GM19099 (cell line): ENCODE data around the gene ATP6V0C.

ENCODE experiments used
- POLR2A ChIP-seq: IDR thresholded peaks from 3 replicates; pipeline ENCODE4 v1.6.1; 2011; ENCODE audit warnings: low read depth; ENCODE audit not compliant: insufficient read length; ENCODE audit errors: extremely low read depth

ATP6V0C gene

GRCh38 chr16:2471653-2472487 is 41.9 kb upstream of the ATP6V0C start:
- no peak for TF ChIP-seq POLR2A

DNA sequence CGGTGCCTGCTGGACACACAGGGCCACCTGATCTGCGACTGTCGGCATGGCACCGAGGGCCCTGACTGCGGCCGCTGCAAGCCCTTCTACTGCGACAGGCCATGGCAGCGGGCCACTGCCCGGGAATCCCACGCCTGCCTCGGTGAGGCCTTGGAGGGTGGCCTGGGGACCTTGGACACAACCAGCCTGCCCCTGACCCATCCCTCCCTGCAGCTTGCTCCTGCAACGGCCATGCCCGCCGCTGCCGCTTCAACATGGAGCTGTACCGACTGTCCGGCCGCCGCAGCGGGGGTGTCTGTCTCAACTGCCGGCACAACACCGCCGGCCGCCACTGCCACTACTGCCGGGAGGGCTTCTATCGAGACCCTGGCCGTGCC is 41.3 kb upstream of the ATP6V0C start:
- no peak for TF ChIP-seq POLR2A

GRCh38 chr16:2472885-2473445 is 40.8 kb upstream of the ATP6V0C start:
- TF ChIP-seq POLR2A = no peak

DNA sequence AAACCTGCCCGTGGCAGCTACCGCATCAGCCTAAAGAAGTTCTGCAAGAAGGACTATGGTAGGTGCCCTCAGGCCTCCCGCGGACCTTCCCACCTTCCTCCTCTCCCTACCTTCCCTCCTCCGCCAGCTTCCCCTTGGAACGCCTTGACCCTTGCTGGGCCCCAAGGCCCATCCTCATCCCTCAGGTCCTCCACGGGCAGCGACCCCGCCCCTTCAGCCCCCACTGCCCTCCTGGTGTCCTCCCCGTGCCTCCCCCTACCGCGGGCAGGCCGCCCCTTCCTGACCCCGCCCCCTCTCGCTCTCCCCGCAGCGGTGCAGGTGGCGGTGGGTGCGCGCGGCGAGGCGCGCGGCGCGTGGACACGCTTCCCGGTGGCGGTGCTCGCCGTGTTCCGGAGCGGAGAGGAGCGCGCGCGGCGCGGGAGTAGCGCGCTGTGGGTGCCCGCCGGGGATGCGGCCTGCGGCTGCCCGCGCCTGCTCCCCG is 40.3 kb upstream of the ATP6V0C start:
- no peak for TF ChIP-seq POLR2A

DNA sequence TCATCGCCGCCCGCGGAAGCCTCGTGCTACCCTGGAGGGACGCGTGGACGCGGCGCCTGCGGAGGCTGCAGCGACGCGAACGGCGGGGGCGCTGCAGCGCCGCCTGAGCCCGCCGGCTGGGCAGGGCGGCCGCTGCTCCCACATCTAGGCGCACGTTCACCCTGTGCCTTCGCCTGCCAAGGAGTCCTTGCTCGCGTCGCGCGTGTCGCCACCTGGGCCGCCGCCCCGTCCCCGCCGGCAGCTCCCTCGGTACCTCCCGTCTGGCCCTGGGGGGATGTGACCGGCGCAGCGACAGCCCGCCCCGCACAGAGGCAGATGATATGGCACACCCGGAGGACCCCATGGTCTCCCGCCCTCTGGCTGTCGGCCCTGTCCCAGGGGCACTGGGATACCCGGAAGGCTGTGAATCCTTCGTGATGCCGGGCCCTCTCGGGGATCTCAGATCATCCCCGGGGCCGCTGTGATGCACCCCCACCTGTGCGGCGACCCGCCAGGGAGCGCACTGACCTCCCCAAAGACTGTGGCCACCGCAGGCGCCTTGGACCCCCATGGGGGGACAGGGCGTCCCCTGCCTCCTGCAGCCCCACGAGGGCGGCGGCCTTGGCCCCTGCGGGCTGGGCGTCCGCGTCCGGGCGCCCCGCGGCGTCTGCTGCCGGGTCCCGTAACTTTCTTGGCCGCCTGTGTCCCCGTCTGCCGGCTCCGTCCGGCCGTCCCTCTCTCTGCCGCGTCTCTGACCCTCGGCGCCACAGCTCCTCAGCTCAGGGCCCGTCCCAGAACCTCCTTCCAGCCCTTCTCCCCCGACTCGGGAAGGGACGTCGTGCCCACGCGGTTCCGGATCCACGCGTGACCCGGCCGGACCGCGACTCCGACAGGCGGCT is 39.5 kb upstream of the ATP6V0C start:
- TF ChIP-seq POLR2A = no peak

DNA sequence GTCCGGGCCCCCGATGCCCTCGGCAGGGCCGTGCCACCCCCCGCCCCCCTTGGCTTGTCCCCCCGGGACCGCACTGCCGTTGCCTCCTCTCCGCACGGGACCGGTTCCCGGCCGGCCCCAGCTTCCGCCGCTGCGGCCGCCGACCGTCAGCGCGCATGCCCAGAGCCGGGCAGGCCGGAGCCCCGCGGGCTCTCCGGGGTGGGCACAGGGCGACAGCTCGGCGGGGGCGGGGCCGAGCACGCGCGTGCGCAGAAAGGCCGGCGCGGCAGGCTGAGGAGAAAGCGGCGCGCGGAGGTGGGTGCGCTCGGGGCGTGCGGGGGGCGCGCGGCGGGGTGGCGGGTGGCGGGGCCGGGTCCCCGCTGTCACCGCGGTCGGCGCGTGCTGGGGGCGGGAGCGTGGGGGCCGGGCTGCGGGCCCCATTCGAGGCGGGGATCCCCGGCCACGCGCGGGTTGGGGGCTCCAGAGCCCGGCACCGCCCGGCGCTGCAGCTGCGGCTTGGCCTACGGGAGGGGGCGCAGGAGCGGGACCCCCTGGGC is 38.8 kb upstream of the ATP6V0C start, which contains the start of gene TBC1D24:
TBC1D24 (plus strand) TSS at position 251 of the 536 bp plus-strand sequence. CDS start 21,022 bp downstream, outside the sequence.
- TF ChIP-seq POLR2A = peak; percentile 76

DNA sequence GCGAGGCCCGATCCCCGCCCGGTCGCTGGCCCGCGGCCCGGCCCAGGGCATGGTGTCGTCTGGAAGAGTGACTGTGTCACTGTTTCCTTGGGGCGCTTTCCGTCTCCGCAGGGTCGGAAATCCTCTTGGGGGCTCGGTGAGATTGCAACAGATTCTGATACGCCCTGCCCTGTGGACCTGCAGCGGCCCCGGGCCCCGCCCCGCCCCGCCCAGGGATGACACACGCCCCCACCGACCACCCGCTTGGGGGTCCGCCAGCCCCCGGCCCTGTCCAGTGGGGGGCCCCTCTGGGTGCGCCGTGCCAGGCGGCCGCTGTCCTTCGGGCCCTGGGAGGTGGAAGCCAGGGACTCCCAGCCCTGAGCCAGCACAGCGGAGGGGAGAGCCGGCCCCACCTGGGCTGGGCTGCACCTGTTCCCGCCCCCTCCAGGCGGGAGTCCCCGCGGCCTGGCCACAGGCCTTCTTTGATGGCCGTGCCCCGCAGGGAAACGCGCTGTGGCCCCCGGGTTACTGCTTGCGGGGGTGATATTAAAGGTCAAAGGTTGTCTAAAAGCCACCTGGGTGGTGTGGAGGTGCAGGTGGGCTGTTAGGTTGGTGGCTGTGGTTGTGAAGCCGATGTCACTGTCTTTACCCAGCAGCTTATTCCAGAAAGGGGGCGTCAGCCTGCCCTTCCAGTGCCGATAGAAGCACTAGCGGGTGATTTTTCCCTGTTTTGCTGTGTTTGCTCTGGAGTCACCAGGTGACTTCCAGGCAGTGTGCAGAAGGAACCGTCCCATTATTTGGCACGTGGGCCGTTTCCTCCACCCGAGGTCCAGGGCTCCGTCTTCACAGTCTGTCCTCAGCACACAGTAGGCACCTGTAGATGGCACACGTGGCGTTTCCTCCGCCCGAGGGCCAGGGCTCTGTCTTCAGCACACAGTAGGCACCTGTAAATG is 38.1 kb upstream of the ATP6V0C start:
- no peak for TF ChIP-seq POLR2A

GRCh38 chr16:2476345-2476720 is 37.4 kb upstream of the ATP6V0C start:
- no peak for TF ChIP-seq POLR2A

- TF ChIP-seq POLR2A = no peak
Measured at GRCh38 chr16:2476741-2477140, 37.0 kb upstream of the ATP6V0C start.

- no peak for TF ChIP-seq POLR2A
Measured at GRCh38 chr16:2477327-2477726, 36.4 kb upstream of the ATP6V0C start.

GRCh38 chr16:2478279-2478678 is 35.5 kb upstream of the ATP6V0C start:
- TF ChIP-seq POLR2A = no peak

DNA sequence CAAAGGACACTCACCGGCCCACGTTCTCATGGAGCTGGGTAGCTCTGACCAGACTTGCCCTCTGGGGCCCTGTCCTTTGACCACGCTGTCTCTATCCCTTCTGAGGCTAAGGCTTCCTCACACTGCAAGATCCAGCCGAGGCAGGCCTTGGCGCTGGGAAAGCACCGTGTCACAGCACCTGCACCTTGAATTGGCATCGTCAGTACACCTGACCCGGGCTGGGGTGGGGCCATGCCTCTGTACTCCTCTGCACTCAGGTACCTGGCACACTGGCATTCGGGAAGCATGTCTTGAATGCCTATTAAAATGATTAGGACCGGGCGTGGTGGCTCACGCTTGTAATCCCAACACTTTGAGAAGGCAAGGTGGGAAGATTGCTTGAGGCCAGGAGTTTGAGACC is 32.8 kb upstream of the ATP6V0C start:
- TF ChIP-seq POLR2A = no peak

GRCh38 chr16:2481676-2482075 is 32.1 kb upstream of the ATP6V0C start:
- no peak for TF ChIP-seq POLR2A

GRCh38 chr16:2482249-2482648 is 31.5 kb upstream of the ATP6V0C start:
- no peak for TF ChIP-seq POLR2A
